Activated CD4-positive, alpha-beta T cell treated with anti-CD3 and anti-CD28 coated beads for 1 hour (primary cell): Measurements from ENCODE around the gene HELB.

Experiments
- DNase-seq: peaks from one replicate; pipeline ENCODE4 v3.0.0-alpha.2; 2020

HELB gene

GRCh38 chr12:66304296-66304900, 2.1 kb downstream of the HELB start:
- DNase-seq = no peak

- no peak for DNase-seq
Observed at GRCh38 chr12:66309606-66310005, 7.3 kb downstream of the HELB start.

- no peak for DNase-seq
Observed at GRCh38 chr12:66312189-66312588, 9.9 kb downstream of the HELB start.

GRCh38 chr12:66314278-66314677, 12.0 kb downstream of the HELB start:
- DNase-seq = no peak

- no peak for DNase-seq
Observed at GRCh38 chr12:66319266-66319954, 17.1 kb downstream of the HELB start.

GRCh38 chr12:66320996-66321395, 18.7 kb downstream of the HELB start:
- DNase-seq = no peak

GRCh38 chr12:66321435-66321834, 19.1 kb downstream of the HELB start:
- DNase-seq = no peak

GRCh38 chr12:66323017-66323416, 20.7 kb downstream of the HELB start:
- DNase-seq = no peak

GRCh38 chr12:66329941-66330340, 27.6 kb downstream of the HELB start:
- no peak for DNase-seq

- DNase-seq = no peak
Observed at GRCh38 chr12:66331016-66331415, 28.7 kb downstream of the HELB start.

- no peak for DNase-seq
Observed at GRCh38 chr12:66331814-66332213, 29.5 kb downstream of the HELB start.

- DNase-seq = no peak
Observed at GRCh38 chr12:66335746-66336145, 33.5 kb downstream of the HELB start.

- DNase-seq = no peak
Observed at GRCh38 chr12:66337381-66338010, 35.2 kb downstream of the HELB start.

GRCh38 chr12:66340131-66340530, 37.8 kb downstream of the HELB start:
- DNase-seq = no peak

- DNase-seq = no peak
Observed at GRCh38 chr12:66341126-66341525, 38.8 kb downstream of the HELB start.

- no peak for DNase-seq
Observed at GRCh38 chr12:66345212-66345611, 42.9 kb downstream of the HELB start.

- DNase-seq = no peak
Observed at GRCh38 chr12:66345956-66346355, 43.7 kb downstream of the HELB start.

GRCh38 chr12:66351301-66351700, 49.0 kb downstream of the HELB start:
- DNase-seq = no peak

GRCh38 chr12:66352197-66352596, 49.9 kb downstream of the HELB start:
- no peak for DNase-seq

GRCh38 chr12:66352899-66353298, 50.6 kb downstream of the HELB start:
- DNase-seq = no peak

GRCh38 chr12:66354291-66354690, 52.0 kb downstream of the HELB start:
- DNase-seq = no peak

GRCh38 chr12:66359300-66359699, 57.0 kb downstream of the HELB start:
- no peak for DNase-seq

GRCh38 chr12:66361703-66362102, 59.4 kb downstream of the HELB start:
- DNase-seq = no peak

- DNase-seq = no peak
Observed at GRCh38 chr12:66365718-66366490, 63.6 kb downstream of the HELB start.
